NCI-H82 treated with DMSO at 0.1 percent for 48 hours (cell line): ENCODE measurements around the gene TMEM255B.
"Not testable (repeated sequence)": the region's sequence is repeated elsewhere in the genome, so short reads cannot be mapped to it uniquely, and the experiment has no call there.

Experiments used
- DNase-seq: peaks from one replicate; lab custom pipeline; 2025; ENCODE audit not compliant: unreplicated experiment; lab: John Stamatoyannopoulos, UW

Gene TMEM255B

GRCh38 chr13:113748101-113748861, 10.7 kb upstream of the TMEM255B start:
- DNase-seq, result no peak

- DNase-seq, result no peak
Observed at GRCh38 chr13:113748862-113749451, 10.1 kb upstream of the TMEM255B start.

GRCh38 chr13:113749507-113749906, 9.5 kb upstream of the TMEM255B start:
- DNase-seq, result no peak

- no peak for DNase-seq
Observed at GRCh38 chr13:113749967-113750366, 9.1 kb upstream of the TMEM255B start.

GRCh38 chr13:113750554-113751399, 8.2 kb upstream of the TMEM255B start:
- no peak for DNase-seq

- no peak for DNase-seq
Observed at GRCh38 chr13:113751491-113751890, 7.5 kb upstream of the TMEM255B start.

GRCh38 chr13:113752211-113752986, 6.6 kb upstream of the TMEM255B start:
- not testable (repeated sequence) for DNase-seq

- no peak for DNase-seq
Observed at GRCh38 chr13:113753171-113753570, 5.9 kb upstream of the TMEM255B start.

- no peak for DNase-seq
Observed at GRCh38 chr13:113754242-113754641, 4.8 kb upstream of the TMEM255B start.

- DNase-seq, result no peak
Observed at GRCh38 chr13:113754691-113755090, 4.3 kb upstream of the TMEM255B start.

GRCh38 chr13:113756441-113757097, 2.5 kb upstream of the TMEM255B start:
- DNase-seq, result no peak

GRCh38 chr13:113759525-113760137, 605 bp downstream of the TMEM255B start:
- no peak for DNase-seq

- no peak for DNase-seq
Observed at GRCh38 chr13:113761136-113761535, 2.1 kb downstream of the TMEM255B start.

- no peak for DNase-seq
Observed at GRCh38 chr13:113762075-113762474, 3.0 kb downstream of the TMEM255B start.

- no peak for DNase-seq
Observed at GRCh38 chr13:113762538-113762937, 3.5 kb downstream of the TMEM255B start.

- no peak for DNase-seq
Observed at GRCh38 chr13:113763254-113763653, 4.2 kb downstream of the TMEM255B start.

- no peak for DNase-seq
Observed at GRCh38 chr13:113763961-113764792, 5.2 kb downstream of the TMEM255B start.

GRCh38 chr13:113764793-113765563, 6.0 kb downstream of the TMEM255B start:
- DNase-seq, result no peak

- no peak for DNase-seq
Observed at GRCh38 chr13:113765564-113765910, 6.5 kb downstream of the TMEM255B start.
